GM18519 (cell line): ENCODE data around the gene PPAN.

ENCODE experiments used
- ATAC-seq: cut with Tn5 transposase; IDR thresholded peaks from one replicate; pipeline ENCODE4 v1.9.1; 2021; ENCODE audit warnings: mild to moderate bottlenecking, moderate library complexity; ENCODE audit not compliant: unreplicated experiment, low FRiP score

The PPAN gene

DNA sequence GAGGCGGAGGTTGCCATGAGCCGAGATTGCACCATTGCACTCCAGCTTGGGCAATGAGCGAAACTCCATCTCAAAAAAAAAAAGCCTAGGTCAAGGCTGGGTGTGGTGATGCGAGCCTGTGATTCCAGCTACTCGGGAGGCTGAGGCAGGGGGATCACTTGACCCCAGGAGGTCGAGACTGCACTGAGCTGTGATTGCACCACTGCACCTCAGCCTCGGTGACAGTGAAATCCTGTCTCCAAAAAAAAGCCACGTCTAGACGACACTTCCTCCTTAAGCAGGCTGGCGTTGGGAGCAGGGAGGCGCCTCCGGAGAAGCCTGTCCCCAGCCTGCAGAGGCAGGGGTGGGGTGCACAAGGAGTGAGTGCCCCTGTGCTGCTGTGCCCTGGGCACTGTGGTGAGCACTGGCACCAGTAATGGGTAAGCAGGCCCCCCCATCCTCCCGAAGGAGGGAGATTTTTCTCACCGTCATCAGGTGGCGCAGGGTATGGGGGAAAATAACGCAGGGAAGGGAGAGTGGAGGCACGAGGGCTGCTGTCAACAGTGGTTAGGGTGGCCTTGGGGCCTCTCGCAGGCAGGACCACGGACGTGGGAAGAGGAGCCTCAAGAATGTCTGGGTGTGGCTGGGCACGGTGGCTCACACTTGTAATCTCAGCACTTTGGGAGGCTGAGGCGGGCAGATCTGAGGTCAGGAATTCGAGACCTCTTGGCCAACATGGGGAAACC lies 6.0 kb downstream of the PPAN start:
- ATAC-seq, result no peak

DNA sequence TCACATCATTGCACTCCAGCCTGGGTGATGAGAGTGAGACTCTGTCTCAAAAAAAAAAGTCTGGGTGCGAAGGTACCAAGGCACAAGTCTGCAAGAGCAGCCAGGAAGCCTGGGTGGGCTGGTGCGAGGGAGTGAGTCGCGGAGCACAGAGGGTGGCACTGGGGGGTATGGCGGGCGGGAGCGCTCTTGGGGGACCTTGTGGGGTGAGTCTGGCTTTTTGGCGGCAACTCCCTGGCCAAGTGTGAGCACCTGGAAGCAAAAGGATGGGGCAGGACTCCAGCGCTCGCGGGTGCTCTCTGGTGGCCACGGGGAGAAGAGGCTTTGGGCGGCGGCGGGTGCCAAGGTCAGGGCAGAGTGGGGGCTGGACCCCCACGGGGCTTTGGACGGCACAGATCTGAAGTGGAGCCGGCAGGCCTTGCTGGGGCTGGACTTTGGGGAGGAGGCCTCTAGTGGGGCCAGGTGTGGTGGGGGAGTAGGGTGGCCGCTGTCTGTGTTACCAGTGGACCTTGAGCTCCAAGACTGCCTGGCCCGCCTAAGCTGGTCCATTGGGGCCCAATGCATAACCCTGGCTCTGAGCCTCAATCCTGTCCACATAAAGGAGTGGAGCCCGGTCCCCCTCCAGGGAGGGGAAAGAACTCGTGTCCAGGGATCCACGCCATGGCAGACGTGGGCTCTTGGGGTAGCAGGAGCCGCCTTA lies 6.9 kb downstream of the PPAN start:
- ATAC-seq, result no peak

DNA sequence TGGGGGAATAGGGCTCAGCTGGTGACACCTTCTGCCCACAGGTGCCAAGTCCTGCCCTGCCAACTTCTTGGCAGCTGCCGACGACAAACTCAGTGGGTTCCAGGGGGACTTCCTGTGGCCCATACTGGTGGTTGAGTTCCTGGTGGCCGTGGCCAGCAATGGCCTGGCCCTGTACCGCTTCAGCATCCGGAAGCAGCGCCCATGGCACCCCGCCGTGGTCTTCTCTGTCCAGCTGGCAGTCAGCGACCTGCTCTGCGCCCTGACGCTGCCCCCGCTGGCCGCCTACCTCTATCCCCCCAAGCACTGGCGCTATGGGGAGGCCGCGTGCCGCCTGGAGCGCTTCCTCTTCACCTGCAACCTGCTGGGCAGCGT lies 7.4 kb downstream of the PPAN start:
- no peak for ATAC-seq

DNA sequence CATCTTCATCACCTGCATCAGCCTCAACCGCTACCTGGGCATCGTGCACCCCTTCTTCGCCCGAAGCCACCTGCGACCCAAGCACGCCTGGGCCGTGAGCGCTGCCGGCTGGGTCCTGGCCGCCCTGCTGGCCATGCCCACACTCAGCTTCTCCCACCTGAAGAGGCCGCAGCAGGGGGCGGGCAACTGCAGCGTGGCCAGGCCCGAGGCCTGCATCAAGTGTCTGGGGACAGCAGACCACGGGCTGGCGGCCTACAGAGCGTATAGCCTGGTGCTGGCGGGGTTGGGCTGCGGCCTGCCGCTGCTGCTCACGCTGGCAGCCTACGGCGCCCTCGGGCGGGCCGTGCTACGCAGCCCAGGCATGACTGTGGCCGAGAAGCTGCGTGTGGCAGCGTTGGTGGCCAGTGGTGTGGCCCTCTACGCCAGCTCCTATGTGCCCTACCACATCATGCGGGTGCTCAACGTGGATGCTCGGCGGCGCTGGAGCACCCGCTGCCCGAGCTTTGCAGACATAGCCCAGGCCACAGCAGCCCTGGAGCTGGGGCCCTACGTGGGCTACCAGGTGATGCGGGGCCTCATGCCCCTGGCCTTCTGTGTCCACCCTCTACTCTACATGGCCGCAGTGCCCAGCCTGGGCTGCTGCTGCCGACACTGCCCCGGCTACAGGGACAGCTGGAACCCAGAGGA lies 7.9 kb downstream of the PPAN start:
- no peak for ATAC-seq

DNA sequence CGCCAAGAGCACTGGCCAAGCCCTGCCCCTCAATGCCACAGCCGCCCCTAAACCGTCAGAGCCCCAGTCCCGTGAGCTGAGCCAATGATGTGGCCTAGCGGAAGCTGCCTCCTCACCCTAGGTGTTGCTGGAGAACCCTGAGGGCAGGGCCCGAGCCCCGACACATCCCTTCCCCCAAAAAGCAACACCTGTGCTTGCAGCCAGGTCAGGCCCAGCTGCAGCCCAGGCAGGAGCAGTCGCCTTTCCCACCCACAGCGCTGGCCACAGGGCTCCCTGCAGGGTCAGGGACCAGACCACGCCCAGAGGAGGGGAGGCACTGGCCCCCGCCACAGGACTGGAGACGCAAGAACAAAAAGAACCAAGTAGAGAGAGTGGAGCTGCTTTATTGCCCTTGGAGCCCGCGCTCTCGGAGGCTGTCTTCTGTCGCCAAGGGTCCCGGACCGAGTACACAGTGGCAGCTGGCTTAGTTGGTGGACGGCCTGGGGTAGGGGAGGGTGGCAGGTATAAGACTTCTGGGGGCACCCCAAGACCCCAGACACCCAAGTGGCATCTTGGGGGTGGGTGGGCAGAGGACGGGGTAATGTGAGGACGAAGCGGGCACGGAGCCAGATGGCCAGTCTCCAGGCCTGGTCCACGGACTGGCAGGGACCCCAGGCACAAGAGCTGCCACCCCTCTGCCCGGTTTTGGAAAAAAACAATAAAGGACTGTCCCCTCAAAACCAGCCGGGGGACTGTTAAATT lies 8.7 kb downstream of the PPAN start:
- ATAC-seq, result no peak

DNA sequence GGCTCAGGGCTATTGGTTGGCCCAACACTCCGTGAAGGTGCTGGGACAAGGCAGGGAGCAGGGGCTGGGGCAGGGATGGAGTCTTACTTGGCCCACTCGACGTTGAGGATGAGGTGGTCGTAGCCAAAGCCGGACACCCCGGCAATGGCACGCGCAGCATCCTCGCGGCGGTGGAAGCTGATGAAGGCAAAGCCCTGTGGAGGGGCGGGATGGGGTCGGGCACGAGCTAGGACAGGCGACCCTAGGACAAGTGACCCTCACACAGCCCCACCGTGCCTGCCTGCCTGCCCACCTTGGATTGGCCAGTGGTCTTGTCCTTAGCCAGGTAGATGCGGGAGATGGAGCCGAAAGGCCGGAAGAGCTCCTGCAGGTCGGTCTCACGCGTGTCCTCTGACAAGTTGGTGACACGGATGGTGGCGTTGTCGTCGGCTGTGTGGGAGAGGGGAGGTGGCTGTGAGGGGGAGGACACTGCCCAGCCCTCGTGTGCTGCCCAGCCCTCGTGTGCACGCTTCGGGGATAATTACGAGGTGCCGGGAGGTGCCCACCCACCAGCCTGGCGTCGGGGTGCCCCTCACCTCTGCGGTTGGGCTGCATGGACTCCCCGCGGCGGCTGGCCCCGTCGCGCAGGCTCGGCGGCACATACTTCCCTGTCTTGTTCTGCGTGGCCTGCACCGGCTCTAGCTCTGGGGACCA lies 9.4 kb downstream of the PPAN start:
- no peak for ATAC-seq

DNA sequence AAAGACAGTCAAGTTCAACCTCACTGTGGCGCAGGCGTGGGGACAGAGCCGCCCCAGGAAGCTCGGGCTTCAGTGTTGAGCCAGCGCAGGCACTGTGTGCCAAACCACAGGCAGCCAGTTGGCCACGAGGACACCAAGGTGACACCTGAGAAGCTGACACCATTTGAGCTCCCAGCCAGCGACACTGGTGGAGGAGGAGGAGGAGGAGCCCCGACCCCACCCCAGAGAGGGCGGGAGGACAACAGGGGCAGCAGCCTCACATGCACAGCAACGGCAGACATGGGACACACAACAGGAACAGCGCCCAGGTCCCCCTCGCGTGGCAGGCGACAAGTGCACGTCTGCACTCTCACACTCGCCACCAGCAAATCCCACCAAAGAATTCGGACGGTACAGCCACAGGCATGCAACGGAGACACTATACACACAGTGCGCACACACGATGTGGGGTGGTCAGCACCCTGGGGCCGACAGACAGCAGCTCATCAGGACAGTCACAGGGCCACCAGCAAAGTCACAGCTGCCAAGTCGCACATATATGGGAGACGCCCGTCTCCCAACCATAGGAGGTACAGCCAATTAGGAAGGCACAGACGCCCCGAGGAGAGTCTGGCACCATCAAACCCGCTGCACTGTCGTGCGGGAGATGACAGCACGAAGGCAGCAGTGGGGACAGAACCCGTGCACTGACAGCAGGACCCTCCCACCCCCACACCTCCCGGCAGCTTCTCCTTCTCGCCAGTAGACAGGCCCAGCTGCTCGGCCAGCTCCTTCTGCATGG lies 10.1 kb downstream of the PPAN start:
- no peak for ATAC-seq

DNA sequence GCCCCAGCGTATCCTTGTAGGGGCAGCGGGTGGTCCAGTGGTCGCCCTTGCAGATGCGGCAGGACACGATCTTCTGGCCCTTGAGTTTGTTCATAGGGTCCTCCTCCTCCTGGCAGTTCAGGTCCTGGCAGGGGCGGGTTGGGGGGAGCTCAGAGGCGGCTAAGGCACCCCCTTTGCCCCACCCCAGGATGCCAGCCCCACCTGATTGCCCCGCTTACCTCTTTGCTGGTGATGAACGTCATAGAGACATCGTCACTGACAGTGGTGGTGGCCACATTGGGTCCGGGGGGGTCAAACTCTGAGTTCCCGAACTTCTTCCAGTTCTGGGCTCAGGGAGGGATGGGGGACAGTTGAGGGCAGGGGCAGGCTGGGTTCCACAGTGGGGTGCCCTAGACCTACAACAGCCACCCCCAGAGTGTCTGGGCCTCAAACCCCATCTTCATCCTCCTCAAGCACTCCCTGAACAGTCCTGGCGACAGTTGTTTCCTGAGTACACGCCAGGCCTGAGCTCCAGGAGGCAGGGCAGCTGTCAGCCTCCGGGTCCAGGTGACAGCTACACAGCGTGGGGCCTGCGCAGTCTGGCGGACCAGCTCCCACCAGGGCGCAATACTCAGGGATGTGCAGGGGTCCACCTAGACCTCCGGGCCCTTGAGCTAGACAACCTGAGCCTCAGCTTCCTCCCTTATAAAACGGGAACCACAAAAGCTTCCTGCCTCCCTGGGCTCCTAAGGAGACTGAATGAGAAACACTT lies 10.9 kb downstream of the PPAN start:
- no peak for ATAC-seq

DNA sequence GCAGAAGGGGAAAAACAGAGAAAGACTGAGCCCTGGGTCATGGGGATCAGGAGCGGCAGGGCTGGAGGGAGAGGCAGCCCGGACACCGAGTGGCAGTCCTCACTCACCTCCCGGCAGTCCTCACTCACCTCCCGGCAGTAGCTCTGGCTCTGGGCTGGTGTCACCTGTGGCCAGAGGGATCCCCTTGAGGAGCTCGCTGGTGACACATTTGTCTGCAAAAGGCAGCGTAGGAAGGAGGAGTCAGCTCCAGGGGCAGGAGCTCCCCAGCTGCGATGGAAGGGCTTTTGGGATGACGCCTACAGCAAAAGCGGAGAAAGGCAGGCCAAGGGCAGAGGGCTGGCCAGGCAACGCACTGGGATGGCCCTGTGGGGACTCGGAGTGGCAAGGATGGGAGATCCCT lies 12.8 kb downstream of the PPAN start:
- ATAC-seq, result no peak

DNA sequence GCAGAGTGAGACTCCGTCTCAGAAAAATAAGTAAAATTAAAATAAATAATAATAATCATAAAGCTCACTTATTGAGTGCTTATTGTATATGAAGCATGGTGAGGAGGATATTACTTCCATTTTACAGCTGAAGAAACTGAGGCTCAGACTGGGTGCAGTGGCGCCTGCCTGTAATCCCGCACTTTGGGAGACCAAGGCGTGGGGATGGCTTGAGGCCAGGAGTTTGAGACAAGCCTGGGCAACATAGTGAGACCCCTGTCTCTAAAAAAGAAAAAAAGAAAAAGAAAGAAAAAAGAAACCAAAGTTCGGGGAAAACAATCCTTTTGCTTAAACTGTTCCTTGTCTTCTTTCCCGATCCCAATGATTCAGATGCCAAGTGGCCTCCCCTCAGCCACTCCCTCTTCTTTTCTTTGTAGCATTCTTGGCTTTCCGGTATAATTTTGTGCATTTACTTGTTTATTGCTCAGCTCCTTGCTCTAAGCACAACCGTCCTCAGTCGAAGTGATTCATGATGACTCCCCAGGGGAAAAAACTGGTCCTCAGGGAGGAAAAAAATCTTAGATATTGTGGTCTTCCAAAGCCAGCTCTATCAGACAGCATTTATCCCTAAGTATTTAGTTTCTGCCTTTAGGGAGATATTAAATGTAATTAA lies 14.5 kb downstream of the PPAN start:
- no peak for ATAC-seq

DNA sequence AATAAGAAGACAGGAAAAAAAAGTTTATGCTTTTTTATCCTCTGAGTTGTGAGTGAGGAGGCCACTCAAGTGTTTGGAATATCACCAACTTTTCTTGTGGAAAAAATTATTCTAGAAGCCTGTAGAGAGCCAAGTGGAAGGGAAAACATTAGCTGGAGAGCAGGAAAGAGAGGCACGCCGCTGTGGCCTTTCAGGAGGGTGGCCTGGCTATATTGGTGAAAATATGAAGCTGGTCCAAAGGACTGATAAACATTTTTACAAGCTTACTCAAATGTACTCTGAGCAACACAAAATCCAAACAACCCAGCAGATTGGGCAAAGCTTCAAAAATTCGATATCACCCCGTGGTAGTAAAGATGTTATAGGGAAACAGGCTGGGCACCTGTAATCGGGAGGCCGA lies 15.9 kb downstream of the PPAN start:
- ATAC-seq, result no peak

DNA sequence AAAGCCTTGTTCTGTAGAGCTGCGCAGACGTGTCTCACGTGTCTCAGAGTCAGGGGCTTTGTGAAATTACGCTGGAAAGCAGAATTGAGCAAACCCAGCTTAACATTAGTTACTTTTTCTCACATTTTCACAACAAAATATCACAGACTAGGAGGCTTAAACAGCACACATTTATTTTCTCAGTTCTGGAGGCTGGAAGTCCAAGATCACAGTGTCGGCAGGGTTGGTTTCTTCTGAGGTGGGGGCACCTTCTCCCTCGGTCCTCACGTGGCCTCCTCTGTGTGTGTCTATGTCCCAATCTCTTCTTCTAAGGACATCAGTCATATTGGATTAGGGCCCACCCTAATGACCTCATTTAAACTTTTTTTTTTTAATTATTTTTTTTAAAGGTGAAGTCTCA lies 18.3 kb downstream of the PPAN start:
- no peak for ATAC-seq

DNA sequence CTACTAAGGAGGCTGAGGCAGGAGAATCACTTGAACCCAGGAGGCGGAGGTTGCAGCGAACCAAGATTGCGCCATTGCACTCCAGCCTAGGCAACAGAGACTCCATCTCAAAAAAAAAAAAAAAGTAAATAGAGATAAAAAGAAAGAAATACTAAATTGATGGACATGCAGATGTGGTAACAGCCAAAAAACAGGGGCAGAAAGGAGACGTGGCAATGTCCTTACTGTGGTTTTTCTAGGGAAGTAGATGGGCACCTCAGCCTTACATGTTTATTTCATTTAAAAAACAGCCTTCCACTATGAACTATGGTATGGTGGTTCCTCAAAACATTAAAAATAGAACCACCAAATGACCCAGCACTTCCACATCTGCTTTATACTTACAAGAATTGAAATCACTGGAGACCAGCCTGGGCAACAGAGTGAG lies 20.1 kb downstream of the PPAN start:
- no peak for ATAC-seq

DNA sequence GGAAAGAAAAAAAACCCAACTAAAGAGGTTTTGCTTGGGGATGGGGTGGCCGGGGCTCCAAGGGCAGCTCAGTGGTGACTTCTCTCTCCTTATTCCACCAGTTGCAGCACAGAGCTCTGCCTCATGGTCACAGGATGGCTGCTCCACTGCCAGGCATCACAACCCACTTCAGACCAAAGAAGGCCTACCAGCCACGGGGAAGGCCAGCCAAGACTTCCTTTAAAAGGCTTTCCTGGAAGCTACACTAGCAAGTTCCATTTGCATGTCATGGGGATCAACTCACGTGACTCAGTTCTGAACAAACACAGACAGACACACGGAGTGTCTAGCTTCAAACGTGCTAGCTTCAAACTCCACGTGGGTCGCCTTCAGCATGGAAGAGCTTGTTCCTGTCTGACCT lies 26.7 kb downstream of the PPAN start:
- ATAC-seq, result no peak

DNA sequence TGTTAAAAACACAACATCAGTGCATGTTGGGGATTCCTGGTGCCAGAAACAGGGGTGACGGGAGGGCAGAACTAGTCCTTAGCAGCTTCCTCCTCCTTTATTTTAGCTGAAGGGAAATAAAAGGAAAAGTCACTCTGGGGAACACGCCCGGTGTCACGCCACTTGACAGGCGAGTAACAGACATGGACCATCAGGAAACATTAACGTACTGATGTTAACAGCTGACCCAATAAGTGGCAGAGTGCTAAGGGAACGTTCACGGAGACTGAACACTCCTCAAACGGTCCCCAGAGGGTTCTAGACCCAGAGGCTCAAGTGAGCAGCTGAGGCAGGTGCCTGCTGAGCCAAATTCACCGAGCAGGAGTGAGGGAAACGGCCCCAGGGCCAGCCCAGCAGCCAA lies 27.4 kb downstream of the PPAN start:
- ATAC-seq, result no peak

DNA sequence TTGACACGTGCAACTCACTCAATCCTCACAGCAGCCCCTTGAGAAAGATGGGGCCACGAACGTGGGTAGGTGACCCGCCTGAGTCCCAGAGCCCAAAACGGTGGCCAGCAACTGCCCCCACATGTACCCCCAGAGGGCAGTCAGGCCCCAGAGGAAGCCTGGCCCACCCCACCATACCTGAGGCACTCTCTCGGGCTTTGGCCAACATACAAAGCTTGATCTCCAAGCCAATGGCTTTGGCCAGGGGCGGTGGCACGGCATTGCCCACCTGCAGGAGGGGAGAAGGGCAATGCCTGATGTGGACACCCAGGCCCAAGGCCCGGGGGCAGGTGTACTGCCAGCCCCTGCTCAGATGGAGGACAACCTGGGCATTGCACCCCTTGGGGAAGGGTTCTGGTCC lies 27.9 kb downstream of the PPAN start:
- no peak for ATAC-seq

DNA sequence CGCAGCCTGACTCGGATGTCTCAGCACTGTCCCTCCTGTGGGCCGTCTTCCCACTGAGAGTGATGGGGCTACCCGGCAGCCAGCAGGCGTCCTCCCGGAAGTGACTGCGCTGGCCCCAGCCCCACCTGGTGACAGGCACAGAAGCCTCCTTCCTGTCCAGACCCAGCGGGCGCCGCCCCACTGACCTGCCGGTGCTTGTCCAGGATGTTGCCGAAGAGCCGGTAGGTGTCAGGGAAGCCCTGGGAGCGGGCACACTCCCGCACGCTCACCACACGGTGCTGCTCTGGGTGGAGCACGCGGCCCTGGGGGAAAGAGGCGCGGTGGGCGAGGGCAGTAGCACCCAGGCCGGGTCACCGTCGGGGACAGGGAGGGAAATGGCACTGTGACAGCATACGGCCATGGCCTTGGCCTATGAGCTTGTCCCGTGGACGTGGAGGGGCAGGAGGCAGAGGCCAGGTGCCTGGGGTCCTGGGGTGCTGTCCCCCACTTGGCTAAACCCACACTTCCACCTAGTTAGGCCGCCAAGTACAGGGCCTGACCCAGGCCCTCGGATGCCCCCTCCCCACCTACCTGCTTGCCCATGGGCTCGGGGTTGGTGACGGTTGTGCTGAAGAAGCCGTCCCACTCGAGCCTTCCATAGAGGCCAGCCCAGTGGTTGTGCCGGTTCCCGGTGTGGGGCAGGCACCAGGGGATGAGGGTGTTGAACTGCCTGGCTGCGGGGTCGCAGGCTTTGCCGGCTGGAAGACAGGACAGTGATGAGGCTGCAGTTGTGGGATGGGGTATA lies 29.6 kb downstream of the PPAN start:
- no peak for ATAC-seq

DNA sequence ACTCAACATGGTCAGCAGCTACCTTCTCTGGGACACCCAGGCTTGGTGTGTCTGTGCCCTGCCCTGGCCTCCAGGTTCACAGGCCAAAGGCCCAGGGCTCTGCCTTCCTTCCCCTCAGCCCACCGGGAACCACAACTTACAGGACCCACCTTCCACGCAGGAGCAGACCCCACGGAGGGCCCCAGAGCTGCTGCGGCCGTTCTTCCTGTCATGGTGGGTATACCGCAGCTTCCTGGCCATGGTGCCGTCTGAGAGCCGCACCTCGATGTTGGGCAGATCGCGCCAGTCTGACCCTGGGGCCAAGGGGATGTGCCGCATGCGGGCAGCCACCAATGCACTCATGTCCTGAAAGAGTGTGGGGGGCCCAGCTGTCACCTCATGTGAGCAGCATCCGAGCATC lies 30.8 kb downstream of the PPAN start:
- no peak for ATAC-seq
